Progenitor cell of endocrine pancreas (in vitro differentiated cells): ENCODE measurements around the gene ZKSCAN2. TPM values are rescaled to one million over a fixed set of nuclear protein-coding genes. Genes with fewer than 3 reads are reported as not detected.

Experiments
- DNase-seq: peaks from one replicate; pipeline ENCODE4 v3.0.0; 2021; ENCODE audit warnings: low spot score; ENCODE audit not compliant: unreplicated experiment
- H3K27ac Mint-ChIP-seq: 2 replicates; pipeline ENCODE4 v1.8.0; 2021; ENCODE audit warnings: mild to moderate bottlenecking, moderate library complexity, mixed read lengths
- H3K27me3 Mint-ChIP-seq: 2 replicates; pipeline ENCODE4 v1.8.0; 2021; ENCODE audit warnings: mixed read lengths
- H3K36me3 Mint-ChIP-seq: 2 replicates; pipeline ENCODE4 v1.8.0; 2022; ENCODE audit warnings: mixed read lengths; ENCODE audit not compliant: insufficient read depth
- H3K4me1 Mint-ChIP-seq: 2 replicates; pipeline ENCODE4 v1.8.0; 2021; ENCODE audit warnings: low read depth, mixed read lengths
- H3K4me3 Mint-ChIP-seq: 2 replicates; pipeline ENCODE4 v1.8.0; 2021; ENCODE audit warnings: low read depth, mild to moderate bottlenecking, moderate library complexity, mixed read lengths
- H3K9me3 Mint-ChIP-seq: 2 replicates; pipeline ENCODE4 v1.8.0; 2021; ENCODE audit warnings: low read depth, mixed read lengths
- CTCF ChIP-seq: fragments of 200-600 bp; sonication (generic); IDR thresholded peaks from one replicate; pipeline ENCODE4 v1.5.0; 2021; ENCODE audit warnings: antibody characterized with exemption, mild to moderate bottlenecking; ENCODE audit not compliant: unreplicated experiment
- total RNA-seq: library from RNA; stranded (reverse); gene quantifications from 2 replicates; pipeline ENCODE4 v1.2.1, GENCODE V29; 2021

ZKSCAN2 gene
- total RNA-seq, 1 donor from 2014 or later = 17.3 TPM

- no peak for TF ChIP-seq CTCF
Measured at GRCh38 chr16:25198021-25198420, 59.6 kb downstream of the ZKSCAN2 start.

GRCh38 chr16:25194273-25194878, 63.3 kb downstream of the ZKSCAN2 start:
- DNase-seq = no peak
- no peaks in the 10 kb centered on the region for H3K9me3 Mint-ChIP-seq

More at GRCh38 chr16:25198021-25198420, 59.6 kb downstream of the ZKSCAN2 start:
- Mint-ChIP-seq H3K4me1 (no peaks in the 10 kb centered on the region), H3K27ac (no peak overlapping the region), H3K9me3 (no peaks in the 10 kb centered on the region), H3K4me3 (no peak overlapping the region), H3K36me3 (no peaks in the 10 kb centered on the region), H3K27me3 (no peaks in the 10 kb centered on the region)
- DNase-seq = no peak

GRCh38 chr16:25192096-25192495, 65.5 kb downstream of the ZKSCAN2 start:
- Mint-ChIP-seq H3K4me1 (no peaks in the 10 kb centered on the region), H3K27me3 (no peaks in the 10 kb centered on the region), H3K36me3 (no peaks in the 10 kb centered on the region), H3K9me3 (no peaks in the 10 kb centered on the region), H3K4me3 (no peak overlapping the region), H3K27ac (no peak overlapping the region)
- DNase-seq = no peak
- no peak for TF ChIP-seq CTCF

More at GRCh38 chr16:25194273-25194878, 63.3 kb downstream of the ZKSCAN2 start:
- Mint-ChIP-seq H3K27me3 (no peaks in the 10 kb centered on the region), H3K4me3 (no peak overlapping the region), H3K27ac (no peak overlapping the region), H3K36me3 (no peaks in the 10 kb centered on the region), H3K4me1 (no peaks in the 10 kb centered on the region)
- no peak for TF ChIP-seq CTCF

GRCh38 chr16:25189305-25189704, 68.3 kb downstream of the ZKSCAN2 start:
- TF ChIP-seq CTCF = no peak
- Mint-ChIP-seq H3K36me3 (no peaks in the 10 kb centered on the region), H3K9me3 (no peaks in the 10 kb centered on the region), H3K27me3 (no peaks in the 10 kb centered on the region), H3K4me3 (no peak overlapping the region), H3K27ac (no peak overlapping the region), H3K4me1 (no peaks in the 10 kb centered on the region)
- DNase-seq = no peak

GRCh38 chr16:25187491-25187795, 70.2 kb downstream of the ZKSCAN2 start:
- no peaks in the 10 kb centered on the region for H3K4me1 Mint-ChIP-seq
- H3K4me3 Mint-ChIP-seq = no peak overlapping the region
- H3K27ac Mint-ChIP-seq = no peak overlapping the region
- H3K27me3 Mint-ChIP-seq = no peaks in the 10 kb centered on the region
- H3K9me3 Mint-ChIP-seq = no peaks in the 10 kb centered on the region
- no peaks in the 10 kb centered on the region for H3K36me3 Mint-ChIP-seq
- no peak for TF ChIP-seq CTCF
- DNase-seq = no peak

Other genes starting within 250 kb of the ZKSCAN2 start
- gene ARHGAP17, start 242.5 kb downstream of the ZKSCAN2 start, total RNA-seq = 115 and 118 TPM in 2 replicates
- 71.8 and 74.7 TPM in 2 replicates for gene LCMT1, start 146.1 kb downstream of the ZKSCAN2 start, total RNA-seq
- 0.31 TPM in 1 of 2 replicates, not detected in the other for gene AQP8, start 40.9 kb downstream of the ZKSCAN2 start, total RNA-seq